ENCODE measurements around the gene TRA2B. TPM values are rescaled to one million over a fixed set of nuclear protein-coding genes. Genes with fewer than 3 reads are reported as not detected.

The TRA2B gene
- polyA plus RNA-seq, 1 donor from 2014 or later: 637 TPM

DNA sequence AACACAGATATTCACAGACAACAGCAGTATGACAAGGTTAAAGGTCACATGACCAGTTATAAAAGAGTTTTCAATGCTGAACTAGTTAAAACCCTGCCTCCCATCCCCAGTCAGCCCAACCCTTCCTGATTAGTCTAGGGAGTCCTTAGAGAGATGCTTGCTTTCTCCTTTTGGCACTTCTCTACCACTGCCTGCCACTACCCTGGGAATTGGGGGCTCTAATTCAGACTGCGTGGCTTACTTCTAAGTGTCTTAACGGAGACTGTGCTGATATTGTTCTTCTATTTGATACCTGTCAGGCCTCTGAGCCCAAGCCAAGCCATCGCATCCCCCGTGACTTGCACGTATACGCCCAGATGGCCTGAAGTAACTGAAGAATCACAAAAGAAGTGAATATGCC is 11.7 kb upstream of the TRA2B start:
- Histone ChIP-seq H3K36me3 (ENCODE audit: insufficient read depth, low read length) (no peaks in the 10 kb centered on the region), H3K9ac (ENCODE audit: low read length) (no peak overlapping the region), H3K79me2 (replicated peaks; ENCODE audit: insufficient read depth, low read length) (no peaks in the 10 kb centered on the region), H3F3A (ENCODE audit: insufficient read depth, low read length, poor library complexity, severe bottlenecking) (no peaks in the 10 kb centered on the region), H2AFZ (ENCODE audit: low read depth, low read length) (no peak overlapping the region), H3K4me3 (ENCODE audit: low read length) (no peak overlapping the region), H3K9me3 (ENCODE audit: low read length) (no peaks in the 10 kb centered on the region), H3K27me3 (ENCODE audit: insufficient read depth, low read depth, low read length) (no peaks in the 10 kb centered on the region), H4K20me1 (ENCODE audit: insufficient read depth) (no peaks in the 10 kb centered on the region), H3K4me2 (ENCODE audit: low read length) (no peak overlapping the region), H3K27ac (ENCODE audit: low read length) (no peak overlapping the region), H3K9me2 (ENCODE audit: insufficient read depth, low read length) (no peaks in the 10 kb centered on the region)
- no peak for TF ChIP-seq EZH2 (IDR thresholded peaks at IDR 0.05; ENCODE audit: borderline replicate concordance, insufficient read depth, low read length, poor library complexity, severe bottlenecking)
- no peak for TF ChIP-seq POLR2AphosphoS5 (IDR thresholded peaks at IDR 0.05)
- TF ChIP-seq SMC3 (conservative IDR thresholded peaks at IDR 0.05; ENCODE audit: poor library complexity): no peak
- TF ChIP-seq, protein P1, sequence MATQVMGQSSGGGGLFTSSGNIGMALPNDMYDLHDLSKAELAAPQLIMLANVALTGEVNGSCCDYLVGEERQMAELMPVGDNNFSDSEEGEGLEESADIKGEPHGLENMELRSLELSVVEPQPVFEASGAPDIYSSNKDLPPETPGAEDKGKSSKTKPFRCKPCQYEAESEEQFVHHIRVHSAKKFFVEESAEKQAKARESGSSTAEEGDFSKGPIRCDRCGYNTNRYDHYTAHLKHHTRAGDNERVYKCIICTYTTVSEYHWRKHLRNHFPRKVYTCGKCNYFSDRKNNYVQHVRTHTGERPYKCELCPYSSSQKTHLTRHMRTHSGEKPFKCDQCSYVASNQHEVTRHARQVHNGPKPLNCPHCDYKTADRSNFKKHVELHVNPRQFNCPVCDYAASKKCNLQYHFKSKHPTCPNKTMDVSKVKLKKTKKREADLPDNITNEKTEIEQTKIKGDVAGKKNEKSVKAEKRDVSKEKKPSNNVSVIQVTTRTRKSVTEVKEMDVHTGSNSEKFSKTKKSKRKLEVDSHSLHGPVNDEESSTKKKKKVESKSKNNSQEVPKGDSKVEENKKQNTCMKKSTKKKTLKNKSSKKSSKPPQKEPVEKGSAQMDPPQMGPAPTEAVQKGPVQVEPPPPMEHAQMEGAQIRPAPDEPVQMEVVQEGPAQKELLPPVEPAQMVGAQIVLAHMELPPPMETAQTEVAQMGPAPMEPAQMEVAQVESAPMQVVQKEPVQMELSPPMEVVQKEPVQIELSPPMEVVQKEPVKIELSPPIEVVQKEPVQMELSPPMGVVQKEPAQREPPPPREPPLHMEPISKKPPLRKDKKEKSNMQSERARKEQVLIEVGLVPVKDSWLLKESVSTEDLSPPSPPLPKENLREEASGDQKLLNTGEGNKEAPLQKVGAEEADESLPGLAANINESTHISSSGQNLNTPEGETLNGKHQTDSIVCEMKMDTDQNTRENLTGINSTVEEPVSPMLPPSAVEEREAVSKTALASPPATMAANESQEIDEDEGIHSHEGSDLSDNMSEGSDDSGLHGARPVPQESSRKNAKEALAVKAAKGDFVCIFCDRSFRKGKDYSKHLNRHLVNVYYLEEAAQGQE (IDR thresholded peaks at IDR 0.05; ENCODE audit: borderline replicate concordance): no peak
- TF ChIP-seq RAD21 (conservative IDR thresholded peaks at IDR 0.05): no peak
- TF ChIP-seq MXI1 (conservative IDR thresholded peaks at IDR 0.05; ENCODE audit: poor library complexity, severe bottlenecking): no peak
- no peak for TF ChIP-seq EP300 (conservative IDR thresholded peaks at IDR 0.05; ENCODE audit: poor library complexity, severe bottlenecking)
- TF ChIP-seq TAF1 (IDR thresholded peaks at IDR 0.05; ENCODE audit: low read depth): no peak
- TF ChIP-seq, protein P2, sequence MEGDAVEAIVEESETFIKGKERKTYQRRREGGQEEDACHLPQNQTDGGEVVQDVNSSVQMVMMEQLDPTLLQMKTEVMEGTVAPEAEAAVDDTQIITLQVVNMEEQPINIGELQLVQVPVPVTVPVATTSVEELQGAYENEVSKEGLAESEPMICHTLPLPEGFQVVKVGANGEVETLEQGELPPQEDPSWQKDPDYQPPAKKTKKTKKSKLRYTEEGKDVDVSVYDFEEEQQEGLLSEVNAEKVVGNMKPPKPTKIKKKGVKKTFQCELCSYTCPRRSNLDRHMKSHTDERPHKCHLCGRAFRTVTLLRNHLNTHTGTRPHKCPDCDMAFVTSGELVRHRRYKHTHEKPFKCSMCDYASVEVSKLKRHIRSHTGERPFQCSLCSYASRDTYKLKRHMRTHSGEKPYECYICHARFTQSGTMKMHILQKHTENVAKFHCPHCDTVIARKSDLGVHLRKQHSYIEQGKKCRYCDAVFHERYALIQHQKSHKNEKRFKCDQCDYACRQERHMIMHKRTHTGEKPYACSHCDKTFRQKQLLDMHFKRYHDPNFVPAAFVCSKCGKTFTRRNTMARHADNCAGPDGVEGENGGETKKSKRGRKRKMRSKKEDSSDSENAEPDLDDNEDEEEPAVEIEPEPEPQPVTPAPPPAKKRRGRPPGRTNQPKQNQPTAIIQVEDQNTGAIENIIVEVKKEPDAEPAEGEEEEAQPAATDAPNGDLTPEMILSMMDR (IDR thresholded peaks at IDR 0.05; ENCODE audit: poor library complexity, severe bottlenecking): no peak

DNA sequence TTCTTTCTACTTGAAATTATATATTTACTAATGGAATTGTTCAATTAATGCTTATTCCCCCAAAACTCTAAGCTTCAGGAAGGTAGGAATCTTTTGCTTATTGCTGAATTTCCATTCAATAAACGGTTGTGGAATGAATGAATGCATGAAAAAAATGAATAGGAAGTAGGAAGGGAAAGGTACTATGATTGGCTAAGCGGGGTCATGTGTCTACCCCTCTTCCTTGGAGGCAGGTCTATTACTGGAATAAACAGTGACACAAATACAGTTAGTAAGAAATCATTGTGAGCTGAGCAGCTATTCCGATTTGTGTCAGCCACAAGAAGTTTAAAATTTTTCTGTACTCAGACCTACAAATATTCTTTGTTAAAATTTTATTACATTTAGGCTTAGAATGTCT is 10.5 kb upstream of the TRA2B start:
- Histone ChIP-seq H3F3A (ENCODE audit: insufficient read depth, low read length, poor library complexity, severe bottlenecking) (no peaks in the 10 kb centered on the region), H3K27me3 (ENCODE audit: insufficient read depth, low read depth, low read length) (no peaks in the 10 kb centered on the region), H2AFZ (ENCODE audit: low read depth, low read length) (no peak overlapping the region), H3K79me2 (replicated peaks; ENCODE audit: insufficient read depth, low read length) (no peaks in the 10 kb centered on the region), H3K9me3 (ENCODE audit: low read length) (no peaks in the 10 kb centered on the region), H3K9me2 (ENCODE audit: insufficient read depth, low read length) (no peaks in the 10 kb centered on the region), H3K4me3 (ENCODE audit: low read length) (no peak overlapping the region), H4K20me1 (ENCODE audit: insufficient read depth) (no peaks in the 10 kb centered on the region), H3K9ac (ENCODE audit: low read length) (no peak overlapping the region), H3K4me2 (ENCODE audit: low read length) (no peak overlapping the region), H3K27ac (ENCODE audit: low read length) (no peak overlapping the region), H3K36me3 (ENCODE audit: insufficient read depth, low read length) (no peaks in the 10 kb centered on the region)
- TF ChIP-seq MXI1 (conservative IDR thresholded peaks at IDR 0.05; ENCODE audit: poor library complexity, severe bottlenecking) (no peak), EZH2 (IDR thresholded peaks at IDR 0.05; ENCODE audit: borderline replicate concordance, insufficient read depth, low read length, poor library complexity, severe bottlenecking) (no peak), RAD21 (conservative IDR thresholded peaks at IDR 0.05) (no peak), POLR2AphosphoS5 (IDR thresholded peaks at IDR 0.05) (no peak), TAF1 (IDR thresholded peaks at IDR 0.05; ENCODE audit: low read depth) (no peak), EP300 (conservative IDR thresholded peaks at IDR 0.05; ENCODE audit: poor library complexity, severe bottlenecking) (no peak), SMC3 (conservative IDR thresholded peaks at IDR 0.05; ENCODE audit: poor library complexity) (no peak)
- TF ChIP-seq, protein P1 (IDR thresholded peaks at IDR 0.05; ENCODE audit: borderline replicate concordance): no peak
- TF ChIP-seq, protein P2 (IDR thresholded peaks at IDR 0.05; ENCODE audit: poor library complexity, severe bottlenecking): no peak
